H1 (cell line): ENCODE measurements around the gene ELL.

ENCODE experiments used
- CREB1 ChIP-seq: IDR thresholded peaks from 2 replicates; pipeline ENCODE4 v1.6.1; 2012; ENCODE audit warnings: inconsistent platforms
- GTF2F1 ChIP-seq: IDR thresholded peaks from 2 replicates; pipeline ENCODE4 v1.6.1; 2012; ENCODE audit warnings: low read depth, low read length, improper control_type of control experiment, borderline replicate concordance
- POLR2A ChIP-seq, 2 experiments: IDR thresholded peaks; 1 replicate in 1 of 2; 2 replicates in 1 of 2; pipeline ENCODE4 v1.6.1; 2011; ENCODE audit warnings: low read depth in 2 of 2, low read length in 2 of 2, mild to moderate bottlenecking in 2 of 2; ENCODE audit errors: control extremely low read depth in 1 of 2
- SUZ12 ChIP-seq: fragments of 200-600 bp; sonication (generic); IDR thresholded peaks from 2 replicates; pipeline ENCODE4 v1.6.1; 2012; ENCODE audit warnings: mild to moderate bottlenecking, inconsistent platforms, low read length, moderate library complexity, mixed read lengths
- TF ChIP-seq, protein P1 (sequence below), 3 experiments: IDR thresholded peaks; 1 replicate in 2 of 3; 2 replicates in 1 of 3; pipeline versions ENCODE4 v1.5.1 to v1.6.1; 2011; ENCODE audit warnings: low read length in 3 of 3, mild to moderate bottlenecking in 3 of 3, inconsistent platforms in 2 of 3, low read depth in 1 of 3, moderate library complexity in 1 of 3; ENCODE audit not compliant: insufficient read depth in 1 of 3; ENCODE audit errors: control extremely low read depth in 1 of 3

DNA sequence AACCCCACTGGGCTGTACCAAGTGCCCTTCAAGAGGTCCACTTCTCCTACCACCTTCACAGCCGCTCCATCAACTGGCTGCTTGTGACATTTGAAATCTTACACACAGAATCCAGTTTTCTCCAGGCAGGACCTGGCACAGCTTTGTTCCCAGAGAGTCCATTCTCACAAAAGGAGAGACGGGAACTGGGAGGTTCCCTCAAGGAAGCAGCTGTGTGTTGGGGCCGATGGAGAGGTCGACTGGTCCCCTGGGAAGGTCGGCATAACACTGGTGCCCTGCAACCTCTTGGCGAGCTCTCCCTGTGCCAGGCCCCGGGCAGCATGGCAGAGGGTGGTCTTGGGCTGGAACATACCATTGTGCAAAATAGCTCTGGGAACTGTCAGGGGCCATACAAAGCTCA, 21.5 kb downstream of the ELL start:
- TF ChIP-seq POLR2A (IDR thresholded peaks at IDR 0.05; ENCODE audit: control extremely low read depth in 1 of 2, low read depth in 2 of 2, low read length in 2 of 2) (no peak), SUZ12 (no peak), GTF2F1 (no peak), CREB1 (no peak)
- TF ChIP-seq, protein P1, sequence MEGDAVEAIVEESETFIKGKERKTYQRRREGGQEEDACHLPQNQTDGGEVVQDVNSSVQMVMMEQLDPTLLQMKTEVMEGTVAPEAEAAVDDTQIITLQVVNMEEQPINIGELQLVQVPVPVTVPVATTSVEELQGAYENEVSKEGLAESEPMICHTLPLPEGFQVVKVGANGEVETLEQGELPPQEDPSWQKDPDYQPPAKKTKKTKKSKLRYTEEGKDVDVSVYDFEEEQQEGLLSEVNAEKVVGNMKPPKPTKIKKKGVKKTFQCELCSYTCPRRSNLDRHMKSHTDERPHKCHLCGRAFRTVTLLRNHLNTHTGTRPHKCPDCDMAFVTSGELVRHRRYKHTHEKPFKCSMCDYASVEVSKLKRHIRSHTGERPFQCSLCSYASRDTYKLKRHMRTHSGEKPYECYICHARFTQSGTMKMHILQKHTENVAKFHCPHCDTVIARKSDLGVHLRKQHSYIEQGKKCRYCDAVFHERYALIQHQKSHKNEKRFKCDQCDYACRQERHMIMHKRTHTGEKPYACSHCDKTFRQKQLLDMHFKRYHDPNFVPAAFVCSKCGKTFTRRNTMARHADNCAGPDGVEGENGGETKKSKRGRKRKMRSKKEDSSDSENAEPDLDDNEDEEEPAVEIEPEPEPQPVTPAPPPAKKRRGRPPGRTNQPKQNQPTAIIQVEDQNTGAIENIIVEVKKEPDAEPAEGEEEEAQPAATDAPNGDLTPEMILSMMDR (IDR thresholded peaks at IDR 0.05; ENCODE audit: control extremely low read depth in 1 of 3, insufficient read depth in 1 of 3, low read depth in 1 of 3, low read length in 3 of 3), result no peak
